ENCODE data around the gene APOL1. TPM values are rescaled to one million over a fixed set of nuclear protein-coding genes. Genes with fewer than 3 reads are reported as not detected.
A peak's percentile ranks its signal among the peaks of the same experiment; 100 is the strongest.

The APOL1 gene
- total RNA-seq, 4 donors from 2014 or later: 0.46 to 4.1 (median 2.0) TPM

- DNase-seq (ENCODE audit: low spot score in 2 of 2): peak in 1 of 2 donors; percentile 70
- TF ChIP-seq CTCF (IDR thresholded peaks at IDR 0.05): no peak
- no peak for TF ChIP-seq POLR2A (IDR thresholded peaks at IDR 0.05)
- no peak overlapping the region for H3K4me3 ChIP-seq (ENCODE audit: low read depth, poor library complexity, severe bottlenecking)
- WGBS, 2 donors: 85 to 88% methylated on average over 9 of the region's 9 CpGs
- intact Hi-C loops (cut with DNase I; ENCODE audit: low total_unique reads): no loop called here
Observed at GRCh38 chr22:36222887-36223450, 30.0 kb upstream of the APOL1 start.

GRCh38 chr22:36223504-36223903 lies 29.4 kb upstream of the APOL1 start:
- intact Hi-C loops (cut with DNase I; ENCODE audit: low total_unique reads): no loop called here
- WGBS, 2 donors: 89 to 91% methylated on average over 8 of the region's 8 CpGs
- peak in 1 of 2 donors; percentile 74 for DNase-seq (ENCODE audit: low spot score in 2 of 2)
- TF ChIP-seq CTCF (IDR thresholded peaks at IDR 0.05) (no peak), POLR2A (IDR thresholded peaks at IDR 0.05) (no peak)
- no peak overlapping the region for H3K4me3 ChIP-seq (ENCODE audit: low read depth, poor library complexity, severe bottlenecking)

- peak in 1 of 2 donors; percentile 52 for DNase-seq (ENCODE audit: low spot score in 2 of 2)
- TF ChIP-seq CTCF (IDR thresholded peaks at IDR 0.05) (no peak), POLR2A (IDR thresholded peaks at IDR 0.05) (no peak)
- intact Hi-C loops (cut with DNase I; ENCODE audit: low total_unique reads): no loop called here
- WGBS, 2 donors: 93% methylated on average over 4 of the region's 4 CpGs
- H3K4me3 ChIP-seq (ENCODE audit: low read depth, poor library complexity, severe bottlenecking): no peak overlapping the region
Observed at GRCh38 chr22:36224245-36224644, 28.7 kb upstream of the APOL1 start.

- WGBS, 2 donors: 74 to 78% methylated on average over 9 of the region's 9 CpGs
- TF ChIP-seq CTCF (IDR thresholded peaks at IDR 0.05) (no peak), POLR2A (IDR thresholded peaks at IDR 0.05) (no peak)
- H3K4me3 ChIP-seq (ENCODE audit: low read depth, poor library complexity, severe bottlenecking): no peak overlapping the region
- DNase-seq (ENCODE audit: low spot score in 2 of 2): peak in 1 of 2 donors; percentile 77
- intact Hi-C loops (cut with DNase I; ENCODE audit: low total_unique reads): no loop called here
Observed at GRCh38 chr22:36225333-36225922, 27.5 kb upstream of the APOL1 start.

- TF ChIP-seq CTCF (IDR thresholded peaks at IDR 0.05) (no peak), POLR2A (IDR thresholded peaks at IDR 0.05) (no peak)
- 96 to 97% methylated on average over 5 of the region's 5 CpGs for WGBS, 2 donors
- no peak overlapping the region for H3K4me3 ChIP-seq (ENCODE audit: low read depth, poor library complexity, severe bottlenecking)
- peak in 1 of 2 donors; percentile 56 for DNase-seq (ENCODE audit: low spot score in 2 of 2)
- intact Hi-C loops (cut with DNase I; ENCODE audit: low total_unique reads): no loop called here
Observed at GRCh38 chr22:36226189-36226588, 26.7 kb upstream of the APOL1 start.

GRCh38 chr22:36227396-36227795 lies 25.5 kb upstream of the APOL1 start:
- intact Hi-C loops (cut with DNase I; ENCODE audit: low total_unique reads): no loop called here
- 92% methylated on average over 9 of the region's 9 CpGs for WGBS, 2 donors
- H3K4me3 ChIP-seq (ENCODE audit: low read depth, poor library complexity, severe bottlenecking): no peak overlapping the region
- no peak for DNase-seq (ENCODE audit: low spot score in 2 of 2)
- no peak for TF ChIP-seq POLR2A (IDR thresholded peaks at IDR 0.05)
- TF ChIP-seq CTCF (IDR thresholded peaks at IDR 0.05): no peak

All from lower leg skin (tissue), 4 donors.